Measurements from ENCODE around the gene RIPPLY2.

GRCh38 chr6:83846291-83846690, 6.9 kb upstream of the RIPPLY2 start:
- TF ChIP-seq CTCF (conservative IDR thresholded peaks at IDR 0.05 in 1 of 2, IDR thresholded peaks at IDR 0.05 in 1 of 2; ENCODE audit: extremely low read depth in 1 of 2, insufficient read depth in 1 of 2, low read depth in 1 of 2, low read length in 2 of 2) (no peak), EZH2 (IDR thresholded peaks at IDR 0.05; ENCODE audit: borderline replicate concordance, low read length) (no peak)

Measured in mammary epithelial cell (primary cell).